ENCODE data around the gene FAM240B. TPM values are rescaled to one million over a fixed set of nuclear protein-coding genes. Genes with fewer than 3 reads are reported as not detected.

FAM240B gene
- total and polyA plus RNA-seq, 2 of the 8 experiments (the other 6 are each of a cell fraction or from before 2014, with no cell fraction given), result not detected

DNA sequence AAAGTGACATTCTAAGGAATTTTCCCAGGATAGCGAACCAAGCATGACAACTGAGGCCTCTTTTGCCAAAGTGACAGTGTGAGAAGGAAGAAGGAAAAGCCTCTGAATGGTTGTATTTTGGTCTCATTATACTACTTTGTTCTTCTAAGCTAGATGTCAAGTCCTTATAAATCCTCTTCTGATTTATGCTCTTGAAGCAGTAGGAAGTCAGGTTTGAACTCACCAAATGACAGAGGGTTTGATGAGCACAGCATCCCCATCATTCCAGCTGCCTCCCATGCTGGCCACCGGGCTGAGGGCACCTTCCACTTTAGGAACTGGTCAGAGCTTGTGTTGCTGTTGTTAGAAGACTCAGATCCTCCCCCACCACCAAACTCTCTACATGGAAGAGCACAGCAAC lies 44.1 kb downstream of the FAM240B start (continued):
- TF ChIP-seq, protein P1, sequence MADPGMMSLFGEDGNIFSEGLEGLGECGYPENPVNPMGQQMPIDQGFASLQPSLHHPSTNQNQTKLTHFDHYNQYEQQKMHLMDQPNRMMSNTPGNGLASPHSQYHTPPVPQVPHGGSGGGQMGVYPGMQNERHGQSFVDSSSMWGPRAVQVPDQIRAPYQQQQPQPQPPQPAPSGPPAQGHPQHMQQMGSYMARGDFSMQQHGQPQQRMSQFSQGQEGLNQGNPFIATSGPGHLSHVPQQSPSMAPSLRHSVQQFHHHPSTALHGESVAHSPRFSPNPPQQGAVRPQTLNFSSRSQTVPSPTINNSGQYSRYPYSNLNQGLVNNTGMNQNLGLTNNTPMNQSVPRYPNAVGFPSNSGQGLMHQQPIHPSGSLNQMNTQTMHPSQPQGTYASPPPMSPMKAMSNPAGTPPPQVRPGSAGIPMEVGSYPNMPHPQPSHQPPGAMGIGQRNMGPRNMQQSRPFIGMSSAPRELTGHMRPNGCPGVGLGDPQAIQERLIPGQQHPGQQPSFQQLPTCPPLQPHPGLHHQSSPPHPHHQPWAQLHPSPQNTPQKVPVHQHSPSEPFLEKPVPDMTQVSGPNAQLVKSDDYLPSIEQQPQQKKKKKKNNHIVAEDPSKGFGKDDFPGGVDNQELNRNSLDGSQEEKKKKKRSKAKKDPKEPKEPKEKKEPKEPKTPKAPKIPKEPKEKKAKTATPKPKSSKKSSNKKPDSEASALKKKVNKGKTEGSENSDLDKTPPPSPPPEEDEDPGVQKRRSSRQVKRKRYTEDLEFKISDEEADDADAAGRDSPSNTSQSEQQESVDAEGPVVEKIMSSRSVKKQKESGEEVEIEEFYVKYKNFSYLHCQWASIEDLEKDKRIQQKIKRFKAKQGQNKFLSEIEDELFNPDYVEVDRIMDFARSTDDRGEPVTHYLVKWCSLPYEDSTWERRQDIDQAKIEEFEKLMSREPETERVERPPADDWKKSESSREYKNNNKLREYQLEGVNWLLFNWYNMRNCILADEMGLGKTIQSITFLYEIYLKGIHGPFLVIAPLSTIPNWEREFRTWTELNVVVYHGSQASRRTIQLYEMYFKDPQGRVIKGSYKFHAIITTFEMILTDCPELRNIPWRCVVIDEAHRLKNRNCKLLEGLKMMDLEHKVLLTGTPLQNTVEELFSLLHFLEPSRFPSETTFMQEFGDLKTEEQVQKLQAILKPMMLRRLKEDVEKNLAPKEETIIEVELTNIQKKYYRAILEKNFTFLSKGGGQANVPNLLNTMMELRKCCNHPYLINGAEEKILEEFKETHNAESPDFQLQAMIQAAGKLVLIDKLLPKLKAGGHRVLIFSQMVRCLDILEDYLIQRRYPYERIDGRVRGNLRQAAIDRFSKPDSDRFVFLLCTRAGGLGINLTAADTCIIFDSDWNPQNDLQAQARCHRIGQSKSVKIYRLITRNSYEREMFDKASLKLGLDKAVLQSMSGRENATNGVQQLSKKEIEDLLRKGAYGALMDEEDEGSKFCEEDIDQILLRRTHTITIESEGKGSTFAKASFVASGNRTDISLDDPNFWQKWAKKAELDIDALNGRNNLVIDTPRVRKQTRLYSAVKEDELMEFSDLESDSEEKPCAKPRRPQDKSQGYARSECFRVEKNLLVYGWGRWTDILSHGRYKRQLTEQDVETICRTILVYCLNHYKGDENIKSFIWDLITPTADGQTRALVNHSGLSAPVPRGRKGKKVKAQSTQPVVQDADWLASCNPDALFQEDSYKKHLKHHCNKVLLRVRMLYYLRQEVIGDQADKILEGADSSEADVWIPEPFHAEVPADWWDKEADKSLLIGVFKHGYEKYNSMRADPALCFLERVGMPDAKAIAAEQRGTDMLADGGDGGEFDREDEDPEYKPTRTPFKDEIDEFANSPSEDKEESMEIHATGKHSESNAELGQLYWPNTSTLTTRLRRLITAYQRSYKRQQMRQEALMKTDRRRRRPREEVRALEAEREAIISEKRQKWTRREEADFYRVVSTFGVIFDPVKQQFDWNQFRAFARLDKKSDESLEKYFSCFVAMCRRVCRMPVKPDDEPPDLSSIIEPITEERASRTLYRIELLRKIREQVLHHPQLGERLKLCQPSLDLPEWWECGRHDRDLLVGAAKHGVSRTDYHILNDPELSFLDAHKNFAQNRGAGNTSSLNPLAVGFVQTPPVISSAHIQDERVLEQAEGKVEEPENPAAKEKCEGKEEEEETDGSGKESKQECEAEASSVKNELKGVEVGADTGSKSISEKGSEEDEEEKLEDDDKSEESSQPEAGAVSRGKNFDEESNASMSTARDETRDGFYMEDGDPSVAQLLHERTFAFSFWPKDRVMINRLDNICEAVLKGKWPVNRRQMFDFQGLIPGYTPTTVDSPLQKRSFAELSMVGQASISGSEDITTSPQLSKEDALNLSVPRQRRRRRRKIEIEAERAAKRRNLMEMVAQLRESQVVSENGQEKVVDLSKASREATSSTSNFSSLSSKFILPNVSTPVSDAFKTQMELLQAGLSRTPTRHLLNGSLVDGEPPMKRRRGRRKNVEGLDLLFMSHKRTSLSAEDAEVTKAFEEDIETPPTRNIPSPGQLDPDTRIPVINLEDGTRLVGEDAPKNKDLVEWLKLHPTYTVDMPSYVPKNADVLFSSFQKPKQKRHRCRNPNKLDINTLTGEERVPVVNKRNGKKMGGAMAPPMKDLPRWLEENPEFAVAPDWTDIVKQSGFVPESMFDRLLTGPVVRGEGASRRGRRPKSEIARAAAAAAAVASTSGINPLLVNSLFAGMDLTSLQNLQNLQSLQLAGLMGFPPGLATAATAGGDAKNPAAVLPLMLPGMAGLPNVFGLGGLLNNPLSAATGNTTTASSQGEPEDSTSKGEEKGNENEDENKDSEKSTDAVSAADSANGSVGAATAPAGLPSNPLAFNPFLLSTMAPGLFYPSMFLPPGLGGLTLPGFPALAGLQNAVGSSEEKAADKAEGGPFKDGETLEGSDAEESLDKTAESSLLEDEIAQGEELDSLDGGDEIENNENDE (IDR thresholded peaks at IDR 0.05; ENCODE audit: insufficient replicate concordance, low read length), result no peak

All from H1 (cell line).